ENCODE data around the gene HTT. TPM values are rescaled to one million over a fixed set of nuclear protein-coding genes. Genes with fewer than 3 reads are reported as not detected.

The HTT gene
- total and polyA plus RNA-seq, 10 of the 15 experiments (the other 5 are each of a cell fraction or from before 2014, with no cell fraction given), result 3.3 to 113 (median 43.3) TPM

DNA sequence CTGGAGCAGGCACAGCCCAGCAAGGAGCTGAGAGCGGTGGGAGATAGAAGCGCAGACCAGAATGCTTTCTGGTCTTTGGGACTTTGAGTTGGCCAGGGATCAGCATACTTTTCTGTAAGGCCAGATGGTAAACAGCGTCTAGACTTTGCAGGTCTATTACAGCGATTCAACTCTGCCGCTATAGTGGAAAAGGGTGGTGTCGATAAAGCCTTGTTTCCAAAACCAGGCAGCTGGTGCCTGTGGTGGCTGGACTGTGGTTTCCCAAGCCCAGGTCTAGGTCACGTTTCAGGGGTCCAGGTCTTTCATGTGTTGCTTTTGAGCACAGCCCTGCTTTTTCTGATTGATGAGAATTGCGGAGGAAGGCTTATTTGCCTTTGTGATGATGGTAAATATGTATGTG is 40.2 kb upstream of the HTT start:
- ChIA-PET SMC1A (ENCODE audit: uncharacterized antibody, unreplicated experiment) (interaction anchor here (1.2 kb wide), 1 partner anchor 56 kb away, joined by 5 read pairs; no protein-coding TSS in a partner anchor), CTCF (interaction anchor here (0.6 to 2.8 kb wide), 4 partner anchors 11 to 78 kb away, joined by 3 to 8 read pairs (median 4); no protein-coding TSS in a partner anchor)

DNA sequence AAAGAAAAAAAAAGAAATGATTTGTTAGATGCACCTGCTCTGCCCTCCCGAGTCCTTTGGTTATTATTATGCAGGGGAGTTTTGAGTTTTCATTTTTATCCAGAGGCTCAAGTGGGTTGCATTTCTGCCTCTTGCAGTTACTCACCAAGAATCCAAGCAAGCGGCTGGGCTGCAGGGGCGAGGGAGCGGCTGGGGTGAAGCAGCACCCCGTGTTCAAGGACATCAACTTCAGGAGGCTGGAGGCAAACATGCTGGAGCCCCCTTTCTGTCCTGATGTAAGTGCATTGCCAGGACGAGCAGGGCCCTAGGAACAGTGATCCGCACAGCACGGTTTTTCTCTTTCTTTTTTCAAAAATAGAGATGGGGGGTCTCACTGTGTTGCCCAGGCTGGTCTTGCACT is 39.2 kb upstream of the HTT start:
- FAIRE-seq, result no peak
- no peak for ATAC-seq
- Histone ChIP-seq H3K27me3 (replicated peaks in 1 of 2; ENCODE audit: control insufficient read depth in 2 of 2, insufficient read depth in 2 of 2, low read length in 1 of 2) (peaks cover 0 to 3% of the 10 kb centered on the region in 2 experiments; a peak in 1 of 4 replicates), H3K79me2 (ENCODE audit: control insufficient read depth, insufficient read depth, low read length) (no peaks in the 10 kb centered on the region), H3K4me3 (no peak overlapping the region), H2AFZ (ENCODE audit: control insufficient read depth, low read depth, low read length) (no peak overlapping the region), H3K4me1 (ENCODE audit: control insufficient read depth, insufficient read depth, low read length) (peaks cover 23% of the 10 kb centered on the region), H3K4me2 (ENCODE audit: control insufficient read depth, insufficient read depth) (no peak overlapping the region), H3K9me3 (replicated peaks; ENCODE audit: control insufficient read depth, insufficient read depth, low read length) (no peaks in the 10 kb centered on the region), H4K20me1 (ENCODE audit: control insufficient read depth, insufficient read depth) (no peaks in the 10 kb centered on the region; the same call in 1 of the 2 replicates), H3K36me3 (ENCODE audit: control insufficient read depth in 2 of 2, insufficient read depth in 2 of 2, low read length in 1 of 2) (no peaks in the 10 kb centered on the region), H3K9ac (ENCODE audit: control insufficient read depth, insufficient read depth, low read length) (no peak overlapping the region), H3K27ac (ENCODE audit: control insufficient read depth, insufficient read depth) (no peak overlapping the region)
- 38% methylated on average over 8 of the region's 8 CpGs for WGBS (ENCODE audit: insufficient coverage, insufficient replicate concordance, low lambda C conversion rate, missing lambda C conversion rate)
- intact Hi-C loops (cut with micrococcal nuclease; ENCODE audit: unreplicated experiment) (no loop called here), in situ Hi-C loops (cut with MboI) (loop anchor here (10.0 kb wide), 1 partner anchor 60 kb away; no protein-coding TSS in a partner anchor)
- BruUV-seq (replicated peaks), result no TSS peak
- ChIA-PET CTCF (interaction anchor here (1.0 to 5.8 kb wide), 3 partner anchors 10 to 58 kb away, joined by 4 to 54 read pairs (median 32); no protein-coding TSS in a partner anchor), POLR2A (no interaction called here), SMC1A (ENCODE audit: uncharacterized antibody, unreplicated experiment) (interaction anchor here (2.8 to 2.9 kb wide), 2 partner anchors 22 to 57 kb away, joined by 8 to 10 read pairs; no protein-coding TSS in a partner anchor), RAD21 (ENCODE audit: unreplicated experiment) (interaction anchor here (1.0 to 4.0 kb wide), 2 partner anchors 14 to 25 kb away, joined by 4 to 22 read pairs; no protein-coding TSS in a partner anchor)
- DNase-seq (ENCODE audit: low read depth, low spot score), result no peak
- no peak for TF ChIP-seq NFYB (IDR thresholded peaks at IDR 0.05; ENCODE audit: insufficient read depth, low read depth, low read length)
- no peak for TF ChIP-seq ATF7 (IDR thresholded peaks at IDR 0.05; ENCODE audit: low read depth)
- TF ChIP-seq, protein P1, sequence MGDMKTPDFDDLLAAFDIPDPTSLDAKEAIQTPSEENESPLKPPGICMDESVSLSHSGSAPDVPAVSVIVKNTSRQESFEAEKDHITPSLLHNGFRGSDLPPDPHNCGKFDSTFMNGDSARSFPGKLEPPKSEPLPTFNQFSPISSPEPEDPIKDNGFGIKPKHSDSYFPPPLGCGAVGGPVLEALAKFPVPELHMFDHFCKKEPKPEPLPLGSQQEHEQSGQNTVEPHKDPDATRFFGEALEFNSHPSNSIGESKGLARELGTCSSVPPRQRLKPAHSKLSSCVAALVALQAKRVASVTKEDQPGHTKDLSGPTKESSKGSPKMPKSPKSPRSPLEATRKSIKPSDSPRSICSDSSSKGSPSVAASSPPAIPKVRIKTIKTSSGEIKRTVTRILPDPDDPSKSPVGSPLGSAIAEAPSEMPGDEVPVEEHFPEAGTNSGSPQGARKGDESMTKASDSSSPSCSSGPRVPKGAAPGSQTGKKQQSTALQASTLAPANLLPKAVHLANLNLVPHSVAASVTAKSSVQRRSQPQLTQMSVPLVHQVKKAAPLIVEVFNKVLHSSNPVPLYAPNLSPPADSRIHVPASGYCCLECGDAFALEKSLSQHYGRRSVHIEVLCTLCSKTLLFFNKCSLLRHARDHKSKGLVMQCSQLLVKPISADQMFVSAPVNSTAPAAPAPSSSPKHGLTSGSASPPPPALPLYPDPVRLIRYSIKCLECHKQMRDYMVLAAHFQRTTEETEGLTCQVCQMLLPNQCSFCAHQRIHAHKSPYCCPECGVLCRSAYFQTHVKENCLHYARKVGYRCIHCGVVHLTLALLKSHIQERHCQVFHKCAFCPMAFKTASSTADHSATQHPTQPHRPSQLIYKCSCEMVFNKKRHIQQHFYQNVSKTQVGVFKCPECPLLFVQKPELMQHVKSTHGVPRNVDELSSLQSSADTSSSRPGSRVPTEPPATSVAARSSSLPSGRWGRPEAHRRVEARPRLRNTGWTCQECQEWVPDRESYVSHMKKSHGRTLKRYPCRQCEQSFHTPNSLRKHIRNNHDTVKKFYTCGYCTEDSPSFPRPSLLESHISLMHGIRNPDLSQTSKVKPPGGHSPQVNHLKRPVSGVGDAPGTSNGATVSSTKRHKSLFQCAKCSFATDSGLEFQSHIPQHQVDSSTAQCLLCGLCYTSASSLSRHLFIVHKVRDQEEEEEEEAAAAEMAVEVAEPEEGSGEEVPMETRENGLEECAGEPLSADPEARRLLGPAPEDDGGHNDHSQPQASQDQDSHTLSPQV (IDR thresholded peaks at IDR 0.05), result no peak
- TF ChIP-seq, protein P2, sequence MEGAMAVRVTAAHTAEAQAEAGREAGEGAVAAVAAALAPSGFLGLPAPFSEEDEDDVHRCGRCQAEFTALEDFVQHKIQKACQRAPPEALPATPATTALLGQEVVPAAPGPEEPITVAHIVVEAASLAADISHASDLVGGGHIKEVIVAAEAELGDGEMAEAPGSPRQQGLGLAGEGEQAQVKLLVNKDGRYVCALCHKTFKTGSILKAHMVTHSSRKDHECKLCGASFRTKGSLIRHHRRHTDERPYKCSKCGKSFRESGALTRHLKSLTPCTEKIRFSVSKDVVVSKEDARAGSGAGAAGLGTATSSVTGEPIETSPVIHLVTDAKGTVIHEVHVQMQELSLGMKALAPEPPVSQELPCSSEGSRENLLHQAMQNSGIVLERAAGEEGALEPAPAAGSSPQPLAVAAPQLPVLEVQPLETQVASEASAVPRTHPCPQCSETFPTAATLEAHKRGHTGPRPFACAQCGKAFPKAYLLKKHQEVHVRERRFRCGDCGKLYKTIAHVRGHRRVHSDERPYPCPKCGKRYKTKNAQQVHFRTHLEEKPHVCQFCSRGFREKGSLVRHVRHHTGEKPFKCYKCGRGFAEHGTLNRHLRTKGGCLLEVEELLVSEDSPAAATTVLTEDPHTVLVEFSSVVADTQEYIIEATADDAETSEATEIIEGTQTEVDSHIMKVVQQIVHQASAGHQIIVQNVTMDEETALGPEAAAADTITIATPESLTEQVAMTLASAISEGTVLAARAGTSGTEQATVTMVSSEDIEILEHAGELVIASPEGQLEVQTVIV (IDR thresholded peaks at IDR 0.05; ENCODE audit: borderline replicate concordance, partially characterized antibody), result no peak
- no peak for TF ChIP-seq BHLHE40 (IDR thresholded peaks at IDR 0.05; ENCODE audit: borderline replicate concordance in 1 of 2, low read depth in 2 of 2, low read length in 1 of 2)

More for the DNA sequence above, 40.2 kb upstream of the HTT start:
- Histone ChIP-seq H2AFZ (ENCODE audit: control insufficient read depth, low read depth, low read length) (no peak overlapping the region), H3K4me1 (ENCODE audit: control insufficient read depth, insufficient read depth, low read length) (peaks cover 14% of the 10 kb centered on the region), H3K9me3 (replicated peaks; ENCODE audit: control insufficient read depth, insufficient read depth, low read length) (no peaks in the 10 kb centered on the region), H3K4me3 (no peak overlapping the region), H3K9ac (ENCODE audit: control insufficient read depth, insufficient read depth, low read length) (no peak overlapping the region), H3K79me2 (ENCODE audit: control insufficient read depth, insufficient read depth, low read length) (no peaks in the 10 kb centered on the region), H4K20me1 (ENCODE audit: control insufficient read depth, insufficient read depth) (no peaks in the 10 kb centered on the region; the same call in 1 of the 2 replicates), H3K27ac (ENCODE audit: control insufficient read depth, insufficient read depth) (no peak overlapping the region), H3K27me3 (replicated peaks in 1 of 2; ENCODE audit: control insufficient read depth in 2 of 2, insufficient read depth in 2 of 2, low read length in 1 of 2) (peaks cover 0 to 3% of the 10 kb centered on the region in 2 experiments; a peak in 1 of 4 replicates), H3K4me2 (ENCODE audit: control insufficient read depth, insufficient read depth) (no peak overlapping the region), H3K36me3 (ENCODE audit: control insufficient read depth in 2 of 2, insufficient read depth in 2 of 2, low read length in 1 of 2) (no peaks in the 10 kb centered on the region)
- WGBS (ENCODE audit: insufficient coverage, insufficient replicate concordance, low lambda C conversion rate, missing lambda C conversion rate), result 73% methylated on average over 8 of the region's 8 CpGs
- FAIRE-seq (no peak), DNase-seq (ENCODE audit: low read depth, low spot score) (no peak), ATAC-seq (no peak)
- TF ChIP-seq BHLHE40 (IDR thresholded peaks at IDR 0.05; ENCODE audit: borderline replicate concordance in 1 of 2, low read depth in 2 of 2, low read length in 1 of 2) (0 out of 4 replicates have a peak, but pooled peaks of 1 of the 2 experiments have one; percentile 11), RUNX3 (IDR thresholded peaks at IDR 0.05; ENCODE audit: low read length) (peak; percentile 18; the same call in 1 of the 2 replicates), GABPA (IDR thresholded peaks at IDR 0.05; ENCODE audit: low read depth) (no peak)
- ChIA-PET POLR2A (no interaction called here), RAD21 (ENCODE audit: unreplicated experiment) (interaction anchor here (0.7 kb wide), 1 partner anchor 86 kb away, joined by 4 read pairs; no protein-coding TSS in a partner anchor)
- no TSS peak for BruUV-seq (replicated peaks)
- in situ Hi-C loops (cut with MboI), result loop anchor here (10.0 kb wide), 1 partner anchor 59 kb away; no protein-coding TSS in a partner anchor
- intact Hi-C loops (cut with micrococcal nuclease; ENCODE audit: unreplicated experiment), result no loop called here

Data from GM12878 (cell line).